Thyroid gland (tissue), 4 donors: ENCODE measurements around the gene IGF2BP3. TPM values are rescaled to one million over a fixed set of nuclear protein-coding genes. Genes with fewer than 3 reads are reported as not detected.
"Not testable (repeated sequence)": the region's sequence is repeated elsewhere in the genome, so short reads cannot be mapped to it uniquely, and the experiment has no call there.

Experiments used
- DNase-seq, 2 donors: peaks; one replicate each; pipeline ENCODE4 v3.0.0-alpha.2; 2019
- H3K27ac ChIP-seq, 3 donors: fragments of 200-600 bp; sonication (generic); 1 replicate in 2 of 3; 2 replicates in 1 of 3; pipeline ENCODE4 v1.5.1; 2016 to 2019; ENCODE audit warnings: mild to moderate bottlenecking in 1 of 3, moderate library complexity in 1 of 3
- H3K27me3 ChIP-seq: fragments of 200-600 bp; sonication (generic); one replicate; pipeline ENCODE4 v1.5.1; 2019
- H3K36me3 ChIP-seq, 2 donors: fragments of 200-600 bp; sonication (generic); one replicate each; pipeline ENCODE4 v1.5.1; 2016 to 2019
- H3K4me1 ChIP-seq, 2 donors: fragments of 200-600 bp; sonication (generic); one replicate each; pipeline ENCODE4 v1.5.1; 2017 to 2019
- H3K4me3 ChIP-seq, 3 donors: fragments of 200-600 bp; sonication (generic); replicated peaks in 1 of 3; 1 replicate in 2 of 3; 2 replicates in 1 of 3; pipeline ENCODE4 v1.5.1; 2016; ENCODE audit warnings: mild to moderate bottlenecking in 1 of 3
- H3K9me3 ChIP-seq: fragments of 200-600 bp; sonication (generic); one replicate; pipeline ENCODE4 v1.5.1; 2017
- CTCF ChIP-seq, 6 experiments: fragments of 200-600 bp in 3 of 6; fragments of 450-650 bp in 3 of 6; sonication (generic) in 3 of 6; IDR thresholded peaks; one replicate each; pipeline ENCODE4 v1.5.1; 2016 to 2019; ENCODE audit warnings: antibody characterized with exemption in 6 of 6, mild to moderate bottlenecking in 2 of 6, inconsistent platforms in 1 of 6, moderate library complexity in 1 of 6
- POLR2A ChIP-seq, 2 donors: fragments of 450-650 bp; IDR thresholded peaks; one replicate each; pipeline ENCODE4 v1.6.1; 2017; ENCODE audit warnings: antibody characterized with exemption in 2 of 2, mild to moderate bottlenecking in 2 of 2, moderate library complexity in 1 of 2
- WGBS, 2 donors: methylation state at CpG; one replicate each; pipeline ENCODE4 v1.1.5; 2017; 5-methylcytosine and 5-hydroxymethylcytosine counted together
- intact Hi-C: fragments of 100-400 bp; cut with DNase I; formaldehyde crosslinking; loops from one replicate; pipeline ENCODE4 v1.15.1; 2023
- total RNA-seq, 4 donors: library from RNA; depleted of rRNA; stranded (reverse); fragments of >200 nt; gene quantifications; one replicate each; pipeline ENCODE4 v1.2.3, GENCODE V29; 2016

Gene IGF2BP3
- total RNA-seq, 4 donors from 2014 or later = 0.67 to 5.2 (median 3.4) TPM

GRCh38 chr7:23490357-23491135 is 20.3 kb upstream of the IGF2BP3 start:
- no peaks in the 10 kb centered on the region for H3K27me3 ChIP-seq
- H3K9me3 ChIP-seq = no peaks in the 10 kb centered on the region
- intact Hi-C loops = loop anchor here (10.0 kb wide), 1 partner anchor 56 kb away; no protein-coding TSS in a partner anchor
- no peaks in the 10 kb centered on the region for H3K4me1 ChIP-seq
- H3K36me3 ChIP-seq = no peaks in the 10 kb centered on the region
- peak overlapping the region in 2 of 3 donors; percentile 36 to 39 for H3K4me3 ChIP-seq
- no peak overlapping the region for H3K27ac ChIP-seq
- WGBS, 2 donors = 50 to 59% methylated on average over 35 to 45 of the region's 56 CpGs
- TF ChIP-seq CTCF (IDR thresholded peaks at IDR 0.05) = no peak
- TF ChIP-seq POLR2A (IDR thresholded peaks at IDR 0.05) = no peak
- peak; percentile 38 to 39 for DNase-seq

- H3K4me3 ChIP-seq, H3K4me1 ChIP-seq, H3K27me3 ChIP-seq, H3K9me3 ChIP-seq, H3K36me3 ChIP-seq, H3K27ac ChIP-seq, intact Hi-C loops, DNase-seq: not testable (repeated sequence)
- WGBS, 2 donors = 97% methylated on average over 13 of the region's 13 CpGs
Measured at GRCh38 chr7:23488714-23489113, 18.4 kb upstream of the IGF2BP3 start.

- H3K27ac ChIP-seq = no peak overlapping the region
- H3K36me3 ChIP-seq = no peaks in the 10 kb centered on the region
- H3K27me3 ChIP-seq = peaks cover 5% of the 10 kb centered on the region
- no peak for TF ChIP-seq CTCF (IDR thresholded peaks at IDR 0.05)
- no peak for TF ChIP-seq POLR2A (IDR thresholded peaks at IDR 0.05)
- H3K9me3 ChIP-seq = no peaks in the 10 kb centered on the region
- H3K4me3 ChIP-seq = no peak overlapping the region
- intact Hi-C loops = no loop called here
- DNase-seq = no peak
- 51 to 58% methylated on average over 4 of the region's 4 CpGs for WGBS, 2 donors
- H3K4me1 ChIP-seq = no peaks in the 10 kb centered on the region
Measured at GRCh38 chr7:23487670-23488069, 17.4 kb upstream of the IGF2BP3 start.

- no peaks in the 10 kb centered on the region for H3K36me3 ChIP-seq
- no peak overlapping the region for H3K27ac ChIP-seq
- no peak for TF ChIP-seq CTCF (IDR thresholded peaks at IDR 0.05)
- TF ChIP-seq POLR2A (IDR thresholded peaks at IDR 0.05) = no peak
- no peak for DNase-seq
- no peak overlapping the region for H3K4me3 ChIP-seq
- H3K4me1 ChIP-seq = no peaks in the 10 kb centered on the region
- H3K27me3 ChIP-seq = peaks cover 5% of the 10 kb centered on the region
- intact Hi-C loops = no loop called here
- H3K9me3 ChIP-seq = no peaks in the 10 kb centered on the region
- WGBS, 2 donors = 67% methylated on average over 13 of the region's 13 CpGs
Measured at GRCh38 chr7:23486002-23486773, 15.9 kb upstream of the IGF2BP3 start.

GRCh38 chr7:23482686-23483085 is 12.4 kb upstream of the IGF2BP3 start:
- Histone ChIP-seq H3K27me3 (peaks cover 19% of the 10 kb centered on the region), H3K4me1 (no peaks in the 10 kb centered on the region), H3K9me3 (no peaks in the 10 kb centered on the region), H3K27ac (no peak overlapping the region), H3K36me3 (no peaks in the 10 kb centered on the region), H3K4me3 (no peak overlapping the region)
- no peak for DNase-seq
- 93 to 94% methylated on average over 4 of the region's 4 CpGs for WGBS, 2 donors
- intact Hi-C loops = no loop called here
- TF ChIP-seq POLR2A (IDR thresholded peaks at IDR 0.05) = no peak
- TF ChIP-seq CTCF (IDR thresholded peaks at IDR 0.05) = no peak
